GM10266 (cell line): Measurements from ENCODE around the gene MPHOSPH6.
A peak's percentile ranks its signal among the peaks of the same experiment; 100 is the strongest.
"Not testable (repeated sequence)": the region's sequence is repeated elsewhere in the genome, so short reads cannot be mapped to it uniquely, and the experiment has no call there.

Experiments used
- DNase-seq: peaks from one replicate; pipeline ENCODE4 v3.0.0; 2012; ENCODE audit errors: extremely low spot score
- CTCF ChIP-seq: IDR thresholded peaks from 2 replicates; pipeline ENCODE4 v1.5.1; 2012; ENCODE audit warnings: mild to moderate bottlenecking, low read depth; ENCODE audit not compliant: control insufficient read depth, insufficient read depth; ENCODE audit errors: missing control alignments

Gene MPHOSPH6, protein sequence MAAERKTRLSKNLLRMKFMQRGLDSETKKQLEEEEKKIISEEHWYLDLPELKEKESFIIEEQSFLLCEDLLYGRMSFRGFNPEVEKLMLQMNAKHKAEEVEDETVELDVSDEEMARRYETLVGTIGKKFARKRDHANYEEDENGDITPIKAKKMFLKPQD

GRCh38 chr16:82169861-82170845 is at the start of gene MPHOSPH6:
Gene MPHOSPH6 (minus strand): TSS chr16:82170224. CDS start chr16:82170175, 49 bp downstream.
- DNase-seq: peak; percentile 91
- TF ChIP-seq CTCF: no peak

DNA sequence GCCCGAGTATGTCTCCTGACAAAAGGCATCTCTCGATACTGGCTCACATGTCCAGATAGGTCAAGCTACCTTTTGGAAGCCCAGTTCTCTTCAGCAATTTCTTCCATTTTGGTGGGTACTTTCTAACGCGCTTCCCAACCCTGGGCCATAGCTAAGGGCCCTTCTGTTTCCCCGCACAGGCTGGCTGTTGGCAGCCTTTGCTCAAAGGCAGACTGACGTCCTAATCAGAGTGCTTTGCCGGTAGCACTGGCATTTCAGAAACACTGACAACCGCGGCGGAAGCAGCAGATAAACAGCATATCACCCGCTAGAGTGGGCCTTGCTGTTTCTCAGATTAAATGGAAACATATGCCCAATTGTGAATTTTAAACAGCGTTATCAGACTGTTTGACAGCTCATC is 49.3 kb upstream of the MPHOSPH6 start:
- TF ChIP-seq CTCF: no peak
- DNase-seq: no peak

- not testable (repeated sequence) for DNase-seq
Observed at GRCh38 chr16:82209314-82209713, 39.3 kb upstream of the MPHOSPH6 start.

DNA sequence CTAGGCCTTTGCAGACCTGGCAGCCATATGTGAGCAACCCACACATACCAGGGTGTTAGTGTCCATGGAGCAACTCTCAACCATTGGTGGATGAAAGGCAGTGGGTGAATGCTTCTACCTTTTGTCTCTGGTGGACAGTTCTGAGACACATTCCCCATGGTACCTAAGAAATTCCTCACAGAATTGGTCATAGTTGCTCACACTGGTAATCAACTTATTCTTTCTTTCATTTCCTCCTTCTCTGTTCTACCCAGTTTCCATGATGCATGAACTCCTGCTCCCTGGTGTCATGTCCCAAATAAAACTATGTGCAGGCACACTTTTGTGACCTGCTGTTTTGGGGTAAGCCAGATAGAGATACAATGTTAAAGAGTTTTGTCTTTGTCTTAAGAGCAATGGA is 33.2 kb upstream of the MPHOSPH6 start:
- DNase-seq: no peak
- TF ChIP-seq CTCF: no peak

GRCh38 chr16:82201926-82202325 is 31.9 kb upstream of the MPHOSPH6 start:
- no peak for TF ChIP-seq CTCF
- no peak for DNase-seq

GRCh38 chr16:82201351-82201750 is 31.3 kb upstream of the MPHOSPH6 start:
- TF ChIP-seq CTCF: no peak
- no peak for DNase-seq

- no peak for TF ChIP-seq CTCF
- no peak for DNase-seq
Observed at GRCh38 chr16:82199209-82199608, 29.2 kb upstream of the MPHOSPH6 start.
